Measurements from ENCODE around the gene LAMA1.

LAMA1 gene

GRCh38 chr18:7105268-7105667, 12.3 kb downstream of the LAMA1 start:
- no peak for DNase-seq (ENCODE audit: low spot score)

GRCh38 chr18:7104649-7105048, 12.9 kb downstream of the LAMA1 start:
- DNase-seq (ENCODE audit: low spot score): no peak

- no peak for DNase-seq (ENCODE audit: low spot score)
Measured at GRCh38 chr18:7102131-7102530, 15.5 kb downstream of the LAMA1 start.

DNA sequence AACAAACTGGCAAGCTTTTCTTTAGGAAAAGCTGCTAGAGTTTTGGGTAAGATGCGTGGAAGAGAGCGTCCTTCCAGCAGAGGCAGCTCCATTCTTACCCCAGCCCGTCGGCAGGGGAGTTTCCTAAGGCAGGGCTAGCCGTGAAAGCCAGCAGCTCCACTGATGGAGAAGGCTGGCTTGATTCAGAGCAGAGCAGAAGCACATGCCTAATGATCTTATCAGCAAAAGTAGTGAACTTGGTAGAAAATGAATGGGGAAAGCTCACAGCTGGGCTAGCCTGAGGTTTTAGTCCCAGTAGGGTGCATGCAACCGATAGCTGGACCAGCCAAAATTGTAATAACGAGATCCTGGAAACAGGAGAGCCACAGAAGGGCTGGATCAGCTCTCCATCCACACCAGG, 20.8 kb downstream of the LAMA1 start:
- DNase-seq (ENCODE audit: low spot score): no peak

DNA sequence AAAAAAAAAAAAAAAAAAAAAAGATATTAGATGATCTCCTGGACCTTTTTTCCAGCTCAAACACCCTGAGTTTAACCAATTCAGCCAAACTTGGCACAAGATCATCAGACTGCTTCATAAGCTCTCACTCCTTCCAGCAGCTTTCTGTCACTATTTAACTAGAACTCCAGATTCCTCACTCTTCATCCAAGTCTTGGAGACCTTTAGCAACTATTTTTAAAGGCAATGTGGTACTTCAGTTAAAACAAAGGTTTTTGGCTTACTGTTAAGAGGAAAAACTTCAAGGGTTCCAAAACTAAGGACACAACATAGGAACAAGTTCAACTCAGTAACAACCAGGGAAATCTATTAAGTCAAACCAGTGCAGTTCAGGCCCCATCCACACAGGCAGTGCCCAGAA, 23.2 kb downstream of the LAMA1 start:
- no peak for DNase-seq (ENCODE audit: low spot score)

- no peak for DNase-seq (ENCODE audit: low spot score)
Measured at GRCh38 chr18:7090771-7091170, 26.8 kb downstream of the LAMA1 start.

- no peak for DNase-seq (ENCODE audit: low spot score)
Measured at GRCh38 chr18:7089369-7089768, 28.2 kb downstream of the LAMA1 start.

GRCh38 chr18:7084080-7085065, 33.2 kb downstream of the LAMA1 start:
- no peak for DNase-seq (ENCODE audit: low spot score)

- no peak for DNase-seq (ENCODE audit: low spot score)
Measured at GRCh38 chr18:7082671-7083070, 34.9 kb downstream of the LAMA1 start.

DNA sequence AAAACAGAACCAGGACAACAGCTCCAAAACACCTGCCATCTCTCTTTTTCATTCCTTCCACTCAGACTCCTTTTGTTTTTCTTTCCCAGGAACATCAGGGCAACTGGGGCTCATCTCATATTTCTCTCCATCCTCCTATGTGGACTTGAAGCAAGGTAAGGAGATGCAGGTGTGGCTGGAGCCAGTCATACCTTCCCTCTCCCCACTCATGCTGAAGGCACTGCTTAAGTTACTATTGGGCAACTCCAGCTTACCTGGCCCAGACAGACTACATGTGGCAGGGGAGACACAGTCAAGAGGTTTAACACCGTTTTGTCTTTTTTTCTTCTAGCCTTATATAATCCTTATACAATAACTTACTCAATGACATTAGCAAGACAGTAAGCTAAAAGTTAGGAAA, 38.4 kb downstream of the LAMA1 start:
- no peak for DNase-seq (ENCODE audit: low spot score)

- no peak for DNase-seq (ENCODE audit: low spot score)
Measured at GRCh38 chr18:7072593-7072992, 45.0 kb downstream of the LAMA1 start.

DNA sequence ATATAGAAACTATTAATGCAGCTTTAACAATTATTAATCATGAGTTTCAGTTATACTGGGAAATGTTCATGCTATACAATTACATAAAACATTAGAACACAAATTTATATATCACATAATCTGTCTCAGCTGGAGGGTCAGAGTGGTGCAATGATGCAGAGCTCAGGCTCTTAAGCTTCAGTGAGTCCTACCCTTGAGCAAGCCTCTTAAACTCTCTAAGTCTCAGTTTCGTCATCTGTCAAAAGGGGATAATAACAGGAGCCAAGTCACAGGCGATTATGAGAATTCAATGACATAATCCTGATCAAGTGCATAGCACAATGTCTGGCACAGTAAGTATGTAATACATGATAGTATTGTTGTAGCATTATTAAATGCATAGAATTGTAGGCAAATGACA, 46.0 kb downstream of the LAMA1 start:
- DNase-seq (ENCODE audit: low spot score): no peak

DNA sequence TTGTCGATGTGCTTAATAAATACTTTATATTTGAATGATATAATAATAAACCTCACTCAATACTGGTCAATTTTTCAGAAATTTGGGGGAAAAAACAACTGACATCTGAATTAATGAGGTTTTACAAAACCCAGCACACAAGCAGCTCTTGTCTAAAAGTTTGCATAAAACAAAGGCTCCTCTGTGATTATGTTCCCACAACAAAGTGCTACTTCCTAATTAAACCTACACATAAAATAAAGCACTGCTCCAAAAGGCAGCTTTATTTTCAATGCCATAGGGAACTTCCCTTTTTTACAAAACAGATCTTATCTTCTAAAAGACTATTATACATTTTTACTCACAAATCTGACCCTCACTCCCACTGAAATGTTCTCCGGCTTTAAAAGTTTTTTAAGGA, 47.1 kb downstream of the LAMA1 start:
- no peak for DNase-seq (ENCODE audit: low spot score)

GRCh38 chr18:7068871-7069590, 48.6 kb downstream of the LAMA1 start:
- no peak for DNase-seq (ENCODE audit: low spot score)

GRCh38 chr18:7066965-7067555, 50.5 kb downstream of the LAMA1 start:
- no peak for DNase-seq (ENCODE audit: low spot score)

DNA sequence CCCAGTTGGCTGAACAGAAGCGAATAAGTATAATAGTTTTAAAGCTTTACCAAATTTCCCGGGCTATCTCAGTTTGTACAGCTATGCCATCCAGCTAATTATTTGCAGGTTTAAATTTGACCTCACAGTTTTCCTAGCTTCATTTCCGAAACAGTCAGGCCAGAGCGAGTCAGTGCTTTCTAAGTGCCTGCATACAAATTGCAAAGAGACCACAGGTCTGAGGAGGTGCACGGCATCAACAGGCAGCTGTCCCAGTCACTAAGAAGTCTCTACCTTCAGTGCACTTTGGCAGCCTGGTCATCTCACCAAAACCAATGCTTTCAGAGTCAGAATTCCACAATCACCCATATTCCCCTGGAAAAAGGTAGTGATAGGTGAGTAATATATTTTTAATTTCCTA, 51.9 kb downstream of the LAMA1 start:
- DNase-seq (ENCODE audit: low spot score): no peak

- no peak for DNase-seq (ENCODE audit: low spot score)
Measured at GRCh38 chr18:7064346-7064745, 53.3 kb downstream of the LAMA1 start.

DNA sequence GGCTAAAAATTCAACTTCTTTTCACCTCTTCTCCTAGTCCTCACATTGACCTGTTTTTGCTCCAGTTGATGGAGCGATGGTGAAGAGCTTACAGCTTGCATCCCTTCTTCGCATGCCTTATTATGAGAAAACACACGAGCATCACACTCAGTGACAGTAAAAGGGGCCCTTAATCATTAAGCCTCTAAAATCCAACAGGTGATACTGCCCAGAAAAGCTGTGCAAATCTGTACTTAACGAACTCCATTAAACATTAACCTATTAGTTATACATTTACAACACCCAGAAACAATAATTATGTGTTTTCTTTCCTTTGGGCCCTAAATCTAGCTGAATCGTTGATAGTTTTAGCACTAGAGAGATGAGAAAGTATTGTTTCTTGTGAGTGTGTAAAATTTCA, 54.8 kb downstream of the LAMA1 start:
- no peak for DNase-seq (ENCODE audit: low spot score)

- no peak for DNase-seq (ENCODE audit: low spot score)
Measured at GRCh38 chr18:7062236-7062635, 55.4 kb downstream of the LAMA1 start.

DNA sequence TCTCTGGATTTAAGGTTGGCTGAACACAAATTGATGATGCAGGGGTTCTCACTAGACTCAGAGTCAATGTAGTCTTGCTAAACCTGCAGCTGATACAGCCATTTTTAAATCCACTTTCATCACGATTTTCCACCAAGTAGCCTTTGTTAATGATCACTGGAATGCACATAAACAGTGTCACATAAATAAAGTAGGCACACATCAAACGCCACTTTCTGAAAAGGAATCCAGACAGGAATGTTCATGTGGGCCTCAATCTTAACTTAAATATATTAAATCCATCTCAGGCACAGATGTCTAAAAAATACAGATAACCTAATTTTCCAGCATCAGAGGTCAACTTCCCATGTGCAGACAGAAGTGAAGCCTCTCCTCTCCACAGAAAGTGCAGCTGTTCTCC, 58.3 kb downstream of the LAMA1 start:
- DNase-seq (ENCODE audit: low spot score): no peak

GRCh38 chr18:7056026-7056425, 61.6 kb downstream of the LAMA1 start:
- no peak for DNase-seq (ENCODE audit: low spot score)

DNA sequence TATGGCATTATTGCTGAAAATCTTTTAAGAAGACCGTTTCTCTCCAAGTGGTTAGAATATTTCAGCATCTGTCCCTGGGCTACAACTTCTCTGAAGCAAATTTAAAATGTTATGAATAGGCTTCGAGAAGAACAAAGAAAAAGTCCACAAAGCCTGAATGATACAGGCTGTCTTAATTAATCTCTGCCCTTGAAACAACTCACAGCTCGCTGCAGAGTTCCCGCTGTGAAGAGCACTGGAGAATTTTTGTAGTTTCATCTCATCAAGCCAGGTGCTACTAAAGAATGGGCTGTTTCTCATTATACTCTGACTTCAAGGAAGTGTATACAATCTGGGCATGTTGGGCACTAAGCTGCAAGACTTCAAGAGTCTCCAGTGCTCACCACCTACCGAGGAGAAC, 67.6 kb downstream of the LAMA1 start:
- no peak for DNase-seq (ENCODE audit: low spot score)

DNA sequence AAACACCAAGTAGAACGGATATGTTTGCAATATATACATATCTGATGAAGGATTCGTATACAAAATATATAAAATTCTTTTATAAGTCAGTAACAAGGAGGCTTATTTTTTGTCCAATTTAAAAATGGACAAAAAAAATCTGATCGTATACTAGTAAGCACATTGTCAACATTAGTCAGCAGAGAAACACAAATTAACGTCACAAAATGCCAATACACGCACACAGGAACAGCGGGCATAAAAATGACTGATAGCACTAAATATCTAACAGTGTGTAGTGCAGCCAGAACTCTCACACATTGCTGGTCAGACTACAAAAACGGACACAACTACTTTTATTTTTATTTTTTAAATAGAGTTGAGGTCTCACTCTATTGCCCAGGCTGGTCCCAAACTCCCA, 69.5 kb downstream of the LAMA1 start:
- no peak for DNase-seq (ENCODE audit: low spot score)
